ENCODE data around the gene COMMD2.

DNA sequence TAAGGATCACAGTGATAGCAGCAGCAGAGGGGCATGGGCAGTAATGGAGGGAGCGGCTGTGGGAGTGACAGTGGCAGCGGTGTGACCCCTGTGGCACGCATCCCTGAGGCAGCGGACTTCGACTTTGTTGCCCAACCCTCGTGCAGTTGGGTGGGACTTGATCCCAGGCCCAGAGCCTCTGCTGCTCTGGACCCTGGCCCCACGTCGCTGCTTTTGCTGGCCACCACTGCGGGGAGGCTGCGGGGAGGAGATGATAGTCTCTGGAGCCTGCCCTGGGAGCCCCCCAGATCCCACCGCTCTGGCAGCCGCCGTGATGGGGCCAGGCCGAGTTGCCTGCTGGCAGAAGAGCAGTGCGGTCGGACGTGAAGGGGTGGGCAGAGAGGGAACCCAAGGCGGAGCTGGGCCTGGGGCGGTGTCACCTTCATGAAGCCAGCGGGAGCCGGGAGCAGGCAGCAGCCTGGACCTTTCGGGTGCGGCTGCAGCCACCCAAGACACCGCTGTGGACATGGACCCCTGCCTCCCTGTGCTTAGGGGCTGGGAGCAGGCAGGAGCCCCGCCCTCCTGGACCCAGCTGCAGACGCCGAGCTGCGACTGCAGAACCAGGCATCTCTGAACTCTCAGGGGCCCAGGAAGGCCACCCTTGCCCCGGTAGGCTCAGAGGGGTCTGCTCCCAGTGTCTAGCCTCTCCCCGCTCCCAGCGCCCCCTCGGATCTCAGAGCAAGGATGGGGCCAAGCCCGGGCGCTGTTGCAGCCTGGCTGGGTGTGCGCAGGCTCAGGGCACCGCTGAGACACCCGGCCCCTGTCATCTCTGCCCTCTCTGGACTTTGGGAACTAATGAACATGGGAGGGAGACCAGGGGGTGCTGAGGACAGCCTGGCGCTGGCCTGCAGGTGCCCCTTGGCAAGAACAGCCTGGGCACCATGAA is 38.3 kb downstream of the COMMD2 start:
- TF ChIP-seq POLR2AphosphoS5 (IDR thresholded peaks at IDR 0.05; ENCODE audit: low read depth, low read length) (no peak), POLR2A (IDR thresholded peaks at IDR 0.05; ENCODE audit: low read depth, low read length) (no peak), TAF1 (IDR thresholded peaks at IDR 0.05; ENCODE audit: low read depth, low read length) (no peak)
